ENCODE results near the gene ROS1.

The ROS1 gene

DNA sequence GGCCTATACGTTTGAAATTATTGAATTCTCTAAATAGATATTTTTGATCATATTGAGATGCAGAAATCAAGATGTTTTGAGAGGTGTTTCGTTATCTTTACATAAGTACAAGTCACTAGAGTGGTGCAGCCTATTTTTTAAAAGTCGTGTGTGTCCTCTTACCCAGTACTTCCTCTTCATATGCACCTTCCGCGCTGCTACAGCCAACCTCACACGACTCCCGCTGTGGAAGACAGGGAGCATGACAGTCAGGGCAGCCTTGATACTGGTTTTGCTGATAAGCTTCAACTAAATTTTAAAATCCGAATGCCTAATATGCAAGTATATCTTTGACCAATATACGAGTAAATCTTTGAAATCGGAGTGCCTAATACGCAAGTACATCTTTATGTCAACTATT lies 16.3 kb downstream of the ROS1 start:
- TF ChIP-seq FOXP2 (optimal IDR thresholded peaks at IDR 0.05; ENCODE audit: borderline replicate concordance, extremely low read depth, extremely low read length, insufficient read depth), result no peak
- TF ChIP-seq POLR2AphosphoS5 (IDR thresholded peaks at IDR 0.05; ENCODE audit: low read depth, low read length), result no peak
- TF ChIP-seq, protein P1, sequence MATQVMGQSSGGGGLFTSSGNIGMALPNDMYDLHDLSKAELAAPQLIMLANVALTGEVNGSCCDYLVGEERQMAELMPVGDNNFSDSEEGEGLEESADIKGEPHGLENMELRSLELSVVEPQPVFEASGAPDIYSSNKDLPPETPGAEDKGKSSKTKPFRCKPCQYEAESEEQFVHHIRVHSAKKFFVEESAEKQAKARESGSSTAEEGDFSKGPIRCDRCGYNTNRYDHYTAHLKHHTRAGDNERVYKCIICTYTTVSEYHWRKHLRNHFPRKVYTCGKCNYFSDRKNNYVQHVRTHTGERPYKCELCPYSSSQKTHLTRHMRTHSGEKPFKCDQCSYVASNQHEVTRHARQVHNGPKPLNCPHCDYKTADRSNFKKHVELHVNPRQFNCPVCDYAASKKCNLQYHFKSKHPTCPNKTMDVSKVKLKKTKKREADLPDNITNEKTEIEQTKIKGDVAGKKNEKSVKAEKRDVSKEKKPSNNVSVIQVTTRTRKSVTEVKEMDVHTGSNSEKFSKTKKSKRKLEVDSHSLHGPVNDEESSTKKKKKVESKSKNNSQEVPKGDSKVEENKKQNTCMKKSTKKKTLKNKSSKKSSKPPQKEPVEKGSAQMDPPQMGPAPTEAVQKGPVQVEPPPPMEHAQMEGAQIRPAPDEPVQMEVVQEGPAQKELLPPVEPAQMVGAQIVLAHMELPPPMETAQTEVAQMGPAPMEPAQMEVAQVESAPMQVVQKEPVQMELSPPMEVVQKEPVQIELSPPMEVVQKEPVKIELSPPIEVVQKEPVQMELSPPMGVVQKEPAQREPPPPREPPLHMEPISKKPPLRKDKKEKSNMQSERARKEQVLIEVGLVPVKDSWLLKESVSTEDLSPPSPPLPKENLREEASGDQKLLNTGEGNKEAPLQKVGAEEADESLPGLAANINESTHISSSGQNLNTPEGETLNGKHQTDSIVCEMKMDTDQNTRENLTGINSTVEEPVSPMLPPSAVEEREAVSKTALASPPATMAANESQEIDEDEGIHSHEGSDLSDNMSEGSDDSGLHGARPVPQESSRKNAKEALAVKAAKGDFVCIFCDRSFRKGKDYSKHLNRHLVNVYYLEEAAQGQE (IDR thresholded peaks at IDR 0.05; ENCODE audit: insufficient read depth in 1 of 2, low read depth in 2 of 2, low read length in 2 of 2), result no peak
- TF ChIP-seq SIN3A (IDR thresholded peaks at IDR 0.05; ENCODE audit: borderline replicate concordance, insufficient read depth, low read length), result no peak
- no peak for TF ChIP-seq TAF1 (IDR thresholded peaks at IDR 0.05; ENCODE audit: borderline replicate concordance, insufficient read depth, low read length)

GRCh38 chr6:117404548-117404947 lies 21.2 kb downstream of the ROS1 start:
- TF ChIP-seq POLR2AphosphoS5 (IDR thresholded peaks at IDR 0.05; ENCODE audit: low read depth, low read length) (no peak), SIN3A (IDR thresholded peaks at IDR 0.05; ENCODE audit: borderline replicate concordance, insufficient read depth, low read length) (no peak), TAF1 (IDR thresholded peaks at IDR 0.05; ENCODE audit: borderline replicate concordance, insufficient read depth, low read length) (no peak), FOXP2 (optimal IDR thresholded peaks at IDR 0.05; ENCODE audit: borderline replicate concordance, extremely low read depth, extremely low read length, insufficient read depth) (no peak)
- TF ChIP-seq, protein P1 (IDR thresholded peaks at IDR 0.05; ENCODE audit: insufficient read depth in 1 of 2, low read depth in 2 of 2, low read length in 2 of 2), result no peak

DNA sequence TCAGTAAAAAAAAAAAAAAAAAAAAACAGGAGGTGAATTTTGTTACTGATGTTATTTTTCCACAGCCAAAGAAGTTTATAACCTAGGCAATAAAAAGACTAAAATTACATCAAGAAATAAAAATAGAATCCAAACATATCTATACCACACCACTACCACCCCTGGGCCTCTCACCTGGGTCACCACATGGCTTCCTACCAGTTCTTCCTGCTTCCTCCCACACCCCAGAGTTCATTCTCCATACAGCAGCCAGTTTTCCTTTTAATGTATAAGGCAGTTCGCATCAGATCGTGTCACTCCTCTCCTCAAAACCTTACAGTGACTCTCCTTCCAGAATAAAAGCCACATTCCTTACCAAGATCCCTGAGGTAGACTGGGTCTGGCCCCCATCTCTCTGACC lies 23.9 kb downstream of the ROS1 start:
- TF ChIP-seq FOXP2 (optimal IDR thresholded peaks at IDR 0.05; ENCODE audit: borderline replicate concordance, extremely low read depth, extremely low read length, insufficient read depth) (no peak), SIN3A (IDR thresholded peaks at IDR 0.05; ENCODE audit: borderline replicate concordance, insufficient read depth, low read length) (no peak), POLR2AphosphoS5 (IDR thresholded peaks at IDR 0.05; ENCODE audit: low read depth, low read length) (no peak), TAF1 (IDR thresholded peaks at IDR 0.05; ENCODE audit: borderline replicate concordance, insufficient read depth, low read length) (no peak)
- TF ChIP-seq, protein P1 (IDR thresholded peaks at IDR 0.05; ENCODE audit: insufficient read depth in 1 of 2, low read depth in 2 of 2, low read length in 2 of 2), result no peak

DNA sequence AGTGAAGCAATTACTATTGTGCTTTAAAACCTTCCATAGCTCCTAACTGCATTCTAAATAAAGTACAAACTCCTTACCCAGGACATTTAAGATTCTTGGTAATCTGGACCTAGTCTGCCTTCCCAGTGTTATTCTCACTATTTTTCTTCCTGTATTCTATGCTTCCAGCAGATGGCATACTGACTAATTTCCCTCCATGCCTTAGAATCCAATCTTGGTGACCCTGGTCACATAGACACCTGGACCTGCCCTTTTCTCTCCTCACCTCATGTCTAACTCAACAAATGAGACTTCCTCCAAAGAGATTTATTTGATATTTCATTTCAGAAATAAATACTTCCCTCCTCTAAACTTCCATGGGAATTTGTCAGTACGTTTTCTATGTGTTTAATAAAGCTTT lies 25.8 kb downstream of the ROS1 start:
- TF ChIP-seq SIN3A (IDR thresholded peaks at IDR 0.05; ENCODE audit: borderline replicate concordance, insufficient read depth, low read length) (no peak), POLR2AphosphoS5 (IDR thresholded peaks at IDR 0.05; ENCODE audit: low read depth, low read length) (no peak), TAF1 (IDR thresholded peaks at IDR 0.05; ENCODE audit: borderline replicate concordance, insufficient read depth, low read length) (no peak), FOXP2 (optimal IDR thresholded peaks at IDR 0.05; ENCODE audit: borderline replicate concordance, extremely low read depth, extremely low read length, insufficient read depth) (no peak)
- TF ChIP-seq, protein P1 (IDR thresholded peaks at IDR 0.05; ENCODE audit: insufficient read depth in 1 of 2, low read depth in 2 of 2, low read length in 2 of 2), result no peak

GRCh38 chr6:117399126-117399525 lies 26.6 kb downstream of the ROS1 start:
- TF ChIP-seq FOXP2 (optimal IDR thresholded peaks at IDR 0.05; ENCODE audit: borderline replicate concordance, extremely low read depth, extremely low read length, insufficient read depth), result no peak
- TF ChIP-seq POLR2AphosphoS5 (IDR thresholded peaks at IDR 0.05; ENCODE audit: low read depth, low read length), result no peak
- no peak for TF ChIP-seq SIN3A (IDR thresholded peaks at IDR 0.05; ENCODE audit: borderline replicate concordance, insufficient read depth, low read length)
- TF ChIP-seq, protein P1 (IDR thresholded peaks at IDR 0.05; ENCODE audit: insufficient read depth in 1 of 2, low read depth in 2 of 2, low read length in 2 of 2), result no peak
- TF ChIP-seq TAF1 (IDR thresholded peaks at IDR 0.05; ENCODE audit: borderline replicate concordance, insufficient read depth, low read length), result no peak

Measured in PFSK-1 (cell line).